ENCODE results near the gene IRF2.
"Not testable (repeated sequence)": the region's sequence is repeated elsewhere in the genome, so short reads cannot be mapped to it uniquely, and the experiment has no call there.

The IRF2 gene

DNA sequence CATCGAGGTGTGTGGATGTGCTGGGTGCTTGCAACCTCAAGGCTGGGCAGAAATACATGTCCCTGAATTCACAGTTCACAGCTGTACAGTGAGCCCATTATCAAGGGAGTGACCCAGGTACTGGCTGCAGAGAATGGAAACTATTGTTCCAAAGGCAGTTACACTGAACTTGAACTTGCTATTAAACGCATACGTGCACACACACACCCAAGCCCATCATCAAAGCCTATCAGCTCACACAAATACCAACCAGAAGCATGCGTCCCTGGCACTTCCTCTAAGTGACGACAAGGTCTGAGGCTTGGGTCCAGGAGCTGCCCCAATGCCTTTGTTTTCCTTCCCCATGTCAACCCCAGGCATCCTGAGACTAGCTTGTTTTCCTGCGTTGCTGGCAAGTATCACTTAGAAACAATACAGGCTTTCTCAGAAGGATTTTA, 88.6 kb downstream of the IRF2 start:
- no peak for DNase-seq

DNA sequence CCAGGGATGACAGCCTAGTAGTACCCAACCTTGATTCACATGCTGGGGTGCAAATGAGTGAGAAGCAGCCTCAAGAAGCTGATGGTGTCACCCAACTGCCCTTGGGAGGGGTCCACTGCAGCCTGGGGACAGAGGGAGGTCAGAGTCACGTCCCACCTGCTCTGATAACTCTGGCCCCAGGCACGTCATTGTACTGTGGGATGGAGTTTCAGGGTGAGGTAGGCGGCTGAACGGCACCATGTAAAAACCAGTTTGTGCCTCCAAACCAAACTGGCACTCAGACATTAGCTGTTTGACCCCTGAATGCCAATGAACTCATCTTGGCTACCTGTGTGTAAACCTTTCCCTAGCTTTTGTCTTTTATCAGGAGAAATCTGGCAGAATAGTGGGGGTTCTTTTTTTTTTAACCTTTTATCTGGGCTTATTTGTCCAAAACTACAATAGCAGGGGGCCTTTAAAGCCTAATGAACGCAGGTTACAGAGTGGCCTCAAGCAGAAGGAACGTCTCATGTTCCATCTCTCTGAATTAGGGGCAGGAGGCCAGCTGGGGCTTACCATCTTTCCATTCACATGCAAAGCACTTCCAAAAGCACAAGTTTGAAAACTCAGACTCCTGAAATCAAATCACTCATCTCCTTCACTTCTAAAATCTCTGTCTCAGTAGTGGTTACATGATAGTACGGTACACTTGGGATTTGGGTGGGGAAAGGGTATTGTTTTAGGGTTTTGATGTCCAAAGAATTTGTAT, 89.4 kb downstream of the IRF2 start:
- no peak for DNase-seq

DNA sequence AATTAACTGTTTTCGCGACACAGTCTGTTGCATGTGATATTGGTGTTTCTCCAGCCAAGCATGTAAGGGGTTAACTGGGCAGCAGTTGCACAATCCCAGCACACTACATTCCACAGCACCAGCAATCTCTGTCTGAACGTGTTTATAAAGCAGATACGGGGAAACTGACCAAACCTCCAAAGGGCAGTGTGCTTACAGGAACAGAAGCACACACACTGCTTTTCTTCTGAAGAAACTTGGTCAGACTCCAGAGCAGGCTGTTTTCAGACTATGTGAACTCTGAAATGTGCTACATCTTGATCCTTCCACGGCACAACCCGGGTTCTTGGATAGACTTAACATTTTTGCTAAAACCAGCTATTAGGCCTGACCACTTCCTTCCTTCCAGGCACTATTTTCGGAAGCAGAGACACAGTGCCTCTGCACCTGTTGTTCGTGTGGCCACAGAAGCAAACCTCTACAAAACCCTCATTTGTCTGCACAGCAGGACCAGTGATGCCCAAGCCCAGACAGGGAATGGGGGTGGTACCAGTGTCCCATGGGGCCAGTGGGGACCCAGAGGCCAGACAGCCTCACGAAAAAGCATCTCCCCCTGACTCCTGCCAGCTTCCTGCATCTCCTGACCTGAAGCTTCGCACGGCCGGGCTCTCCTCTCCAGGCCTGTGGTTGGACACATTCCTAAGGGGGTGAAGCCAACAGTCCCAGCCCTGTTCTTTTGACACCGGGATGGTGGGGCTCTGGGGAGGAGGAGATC, 90.1 kb downstream of the IRF2 start:
- DNase-seq = no peak

DNA sequence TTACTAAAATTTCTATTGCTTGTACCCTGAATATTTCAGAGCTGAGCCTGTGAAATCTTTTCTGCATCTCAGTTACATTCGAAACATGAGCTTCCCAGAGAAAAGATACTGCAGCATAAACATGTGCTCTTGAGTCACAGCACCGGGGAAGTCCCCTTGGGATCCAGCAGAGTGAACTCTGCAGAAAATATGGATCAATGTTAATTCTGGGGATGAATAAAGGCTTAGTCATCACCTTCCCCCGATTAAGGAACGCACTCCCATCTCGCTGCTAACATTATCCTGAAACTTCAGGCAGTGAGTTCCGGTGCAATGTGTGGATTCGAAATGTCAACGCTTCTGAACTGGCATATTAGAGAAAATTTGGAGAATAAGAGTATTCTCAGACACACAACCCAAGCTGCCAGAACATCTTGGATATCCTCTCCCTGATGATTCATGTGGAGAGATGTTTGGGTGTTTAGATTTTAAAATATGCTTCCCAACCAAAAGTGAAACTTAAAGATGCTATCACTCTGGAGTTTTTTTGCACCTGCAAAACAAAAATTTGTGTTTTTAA, 90.8 kb downstream of the IRF2 start:
- DNase-seq = no peak

DNA sequence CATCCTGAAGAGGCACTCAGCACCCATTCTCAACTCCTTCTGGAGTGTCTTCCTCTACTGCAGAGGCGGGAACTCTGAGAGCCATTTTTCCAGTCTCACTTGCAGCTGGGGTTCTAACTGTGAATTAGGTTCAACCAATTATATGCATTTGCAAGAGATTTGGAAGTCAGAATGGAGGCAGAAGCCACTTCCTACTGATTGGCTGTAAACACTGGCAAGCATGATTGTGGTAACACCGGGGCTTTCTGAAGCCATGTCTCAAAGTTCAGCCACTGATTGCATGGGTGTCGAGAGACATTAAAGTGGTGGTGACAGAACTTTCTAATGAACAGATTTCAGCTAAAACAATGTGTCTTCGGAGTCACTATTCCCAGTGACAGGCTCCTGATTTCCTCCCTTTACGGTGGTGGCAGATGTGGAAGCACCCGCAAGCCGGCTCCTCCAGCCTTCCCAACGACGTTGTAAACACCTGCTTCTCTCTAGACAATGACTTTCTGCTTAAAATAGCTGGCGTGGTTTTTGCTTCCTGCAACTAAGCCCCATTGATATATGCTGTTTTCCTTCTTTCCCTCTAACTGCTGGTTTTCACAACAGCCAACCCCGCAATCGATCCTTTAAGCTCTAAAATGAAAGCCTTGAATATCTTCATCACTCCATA, 92.0 kb downstream of the IRF2 start:
- no peak for DNase-seq

DNA sequence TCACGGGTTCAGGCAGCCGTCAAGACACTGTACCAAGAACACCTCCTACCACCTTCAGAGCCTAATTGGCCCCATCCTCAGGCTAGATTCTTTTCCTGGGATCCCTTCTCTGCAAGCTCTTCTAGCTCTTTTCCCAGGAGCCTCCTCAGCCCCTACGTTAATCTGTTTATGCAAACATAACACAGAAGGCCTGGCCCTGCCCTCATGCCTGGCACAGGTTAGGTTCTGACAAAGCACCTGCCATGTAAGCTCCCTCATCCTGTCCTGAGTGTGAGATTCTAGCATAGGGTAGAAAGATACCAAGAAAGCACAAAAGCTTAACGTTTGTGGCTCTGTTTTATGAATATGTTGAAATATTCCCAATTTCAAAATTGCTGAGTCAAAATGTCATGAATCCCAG, 93.6 kb downstream of the IRF2 start:
- DNase-seq = no peak

DNA sequence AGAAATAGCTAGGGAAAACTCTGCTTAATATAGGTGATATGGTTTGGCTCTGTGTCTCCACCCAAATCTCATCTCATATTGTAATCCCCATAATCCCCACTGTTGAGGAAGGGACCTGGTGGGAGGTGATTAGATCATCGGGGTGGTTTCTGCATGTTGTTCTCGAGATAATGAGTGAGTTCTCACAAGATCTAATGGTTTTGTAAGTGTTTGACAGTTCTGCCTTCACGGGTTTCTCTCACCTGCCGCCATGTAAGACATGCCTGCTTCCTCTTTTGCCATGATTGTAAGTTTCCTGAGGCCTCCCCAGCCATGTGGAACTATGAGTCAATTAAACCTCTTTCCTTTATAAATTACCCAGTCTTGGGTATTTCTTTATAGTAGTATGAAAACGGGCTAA, 94.1 kb downstream of the IRF2 start:
- not testable (repeated sequence) for DNase-seq

DNA sequence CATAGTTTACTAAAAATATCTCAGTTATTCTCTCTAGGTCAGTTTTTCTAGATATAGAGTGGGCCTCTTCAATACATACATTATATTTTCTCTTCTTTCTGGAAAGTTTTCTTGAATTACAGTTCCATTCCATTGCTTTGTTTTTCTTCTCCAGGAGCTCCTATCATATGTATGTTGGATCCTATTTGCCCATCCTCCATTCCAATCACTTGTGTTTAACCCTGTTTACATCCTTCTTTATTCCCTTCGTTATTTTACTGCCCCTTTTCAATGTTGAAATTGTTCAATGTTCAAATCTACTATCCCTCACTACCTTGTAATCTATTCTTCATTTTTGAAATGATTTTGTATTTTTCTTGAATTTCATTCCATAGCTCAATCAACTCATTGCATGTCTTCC, 97.4 kb downstream of the IRF2 start:
- no peak for DNase-seq

DNA sequence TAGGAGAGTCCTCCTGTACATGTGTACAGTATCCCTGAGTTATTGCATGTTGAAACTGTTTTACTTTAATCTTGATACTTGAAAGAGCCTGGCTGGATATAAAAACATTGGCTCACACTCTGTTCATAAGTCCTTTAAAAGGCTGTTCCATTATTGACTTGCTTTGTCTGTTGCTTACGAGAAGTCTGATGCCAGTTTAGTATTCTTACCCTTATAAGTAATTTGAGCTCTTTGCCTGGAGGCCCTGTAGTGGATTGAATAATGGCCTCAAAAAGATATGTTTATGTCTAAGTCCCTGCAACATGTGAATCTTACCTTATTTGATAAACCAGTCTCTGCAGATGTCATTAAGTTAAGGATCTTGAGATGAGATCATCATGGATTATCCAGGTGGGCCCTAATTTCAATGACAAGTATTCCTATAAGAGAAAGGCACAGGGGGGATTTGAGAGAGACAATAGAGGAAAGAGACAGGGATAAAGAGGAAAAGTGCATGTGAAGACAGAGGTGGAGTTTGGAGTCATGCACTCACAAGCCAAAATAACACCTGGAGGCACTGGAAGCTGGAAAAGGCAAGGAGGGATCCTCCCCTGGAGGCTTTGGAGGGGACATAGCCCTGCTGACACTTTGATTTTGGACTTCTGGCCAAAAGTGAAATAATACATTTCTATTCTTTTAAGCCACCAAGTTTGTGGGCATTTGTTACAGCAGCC, 98.1 kb downstream of the IRF2 start:
- no peak for DNase-seq

DNA sequence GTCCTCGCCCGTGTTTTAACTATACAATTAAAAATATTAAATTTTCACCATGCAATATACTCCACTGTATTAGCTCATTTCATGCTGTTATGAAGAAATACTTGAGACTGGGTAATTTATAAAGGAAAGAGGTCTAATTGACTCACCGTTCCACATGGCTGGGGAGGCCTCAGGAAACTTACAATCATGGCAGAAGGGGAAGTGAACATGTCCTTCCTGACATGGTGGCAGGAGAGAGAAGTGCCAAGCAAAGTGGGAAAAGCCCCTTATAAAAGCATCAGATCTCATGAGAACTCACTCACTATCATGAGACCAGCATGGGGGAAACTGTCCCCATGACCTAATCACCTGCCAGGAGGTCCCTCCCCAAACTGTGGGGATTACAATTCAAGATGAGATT, 98.7 kb downstream of the IRF2 start:
- not testable (repeated sequence) for DNase-seq

DNA sequence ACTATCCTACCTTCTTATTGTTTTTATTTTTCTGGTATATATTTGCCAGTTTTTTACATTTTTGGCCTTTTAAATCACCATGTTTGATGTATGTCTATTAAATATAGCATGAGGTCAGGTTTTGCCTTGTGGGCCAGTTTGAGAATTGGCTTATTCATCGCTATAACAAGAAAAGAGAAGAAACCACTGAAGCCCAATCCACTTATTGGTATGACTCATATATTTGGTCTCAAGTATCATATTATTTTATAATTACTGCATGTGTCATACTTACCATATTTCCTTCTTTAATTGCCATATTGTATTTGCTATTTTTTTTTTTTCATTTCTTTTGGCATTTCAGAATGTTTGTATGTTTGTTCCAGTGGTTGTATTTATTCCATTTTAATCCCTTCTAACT, 99.3 kb downstream of the IRF2 start:
- no peak for DNase-seq

DNA sequence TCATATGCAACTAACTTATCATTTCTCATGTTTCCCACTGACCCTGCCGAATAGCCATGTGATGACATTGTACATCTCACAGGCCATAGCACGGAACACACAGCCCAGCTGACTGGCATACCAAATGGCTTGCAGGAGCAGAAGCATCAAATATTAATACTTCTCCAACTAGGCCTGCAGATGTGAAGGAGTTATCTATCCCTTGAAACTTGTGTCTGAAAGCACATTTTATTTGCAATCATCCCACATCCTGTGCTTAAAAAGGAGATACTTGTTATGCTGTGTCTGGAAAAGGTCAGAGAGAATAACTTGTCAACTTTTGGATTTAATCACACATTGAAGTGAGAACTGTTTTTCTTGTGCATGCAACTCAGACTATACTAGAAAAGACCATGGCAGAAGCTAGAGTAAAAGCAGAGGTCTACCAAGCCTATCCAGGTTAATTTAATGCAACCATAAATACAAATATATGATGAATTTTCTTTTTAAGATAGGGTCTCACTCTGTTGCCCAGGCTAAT, 100.4 kb downstream of the IRF2 start:
- DNase-seq = no peak

DNA sequence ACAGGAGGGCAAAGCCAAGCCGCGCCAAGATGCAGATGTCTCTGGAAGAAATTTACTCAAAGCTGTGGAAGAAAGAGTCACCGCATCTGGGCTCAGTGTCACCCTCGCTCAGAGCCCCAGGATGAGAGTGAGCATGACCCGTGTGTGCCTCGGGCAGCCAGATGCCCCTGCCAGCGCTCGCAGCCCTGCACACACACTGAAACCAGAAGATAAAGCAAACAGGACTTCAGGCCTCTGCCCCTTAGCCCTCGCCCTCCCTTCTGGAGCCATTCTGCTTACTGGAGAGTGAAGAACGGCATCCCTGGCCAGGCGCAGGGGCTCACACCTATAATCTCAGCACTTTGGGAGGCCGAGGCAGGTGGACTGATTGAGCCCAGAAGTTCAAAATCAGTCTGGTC, 103.0 kb downstream of the IRF2 start:
- DNase-seq = no peak

DNA sequence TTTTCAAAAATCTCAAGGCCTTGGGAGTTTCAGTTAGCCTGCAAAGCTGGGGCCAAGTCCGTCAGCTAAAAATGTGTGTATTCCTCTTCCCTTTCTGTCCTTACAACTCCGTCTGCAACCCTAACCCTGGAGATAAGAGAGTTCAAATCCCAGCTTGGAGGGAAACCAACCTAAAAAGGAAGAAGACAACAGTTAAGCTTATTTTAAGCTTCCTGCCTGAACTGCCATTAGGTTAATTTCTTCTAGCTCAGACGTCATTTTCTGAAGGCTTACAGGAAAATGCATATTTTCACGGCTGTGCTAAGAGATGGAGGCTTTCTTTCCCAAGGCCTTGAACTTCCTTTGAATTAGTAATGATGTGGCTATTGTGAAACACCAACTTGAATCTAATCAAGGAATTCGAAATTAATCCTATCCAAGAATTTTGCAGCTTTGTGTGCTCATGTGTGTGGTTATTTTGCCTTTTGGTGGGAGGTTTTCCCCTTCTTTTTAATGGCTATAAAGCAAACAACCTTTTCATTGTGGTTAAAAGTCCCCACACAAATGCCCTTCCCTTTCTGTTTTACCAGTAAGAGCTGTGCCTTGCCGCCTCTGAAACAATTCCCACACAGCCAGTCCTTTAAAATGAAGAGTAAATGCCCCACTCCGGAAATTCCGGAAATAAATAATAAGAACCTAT, 103.5 kb downstream of the IRF2 start:
- no peak for DNase-seq

DNA sequence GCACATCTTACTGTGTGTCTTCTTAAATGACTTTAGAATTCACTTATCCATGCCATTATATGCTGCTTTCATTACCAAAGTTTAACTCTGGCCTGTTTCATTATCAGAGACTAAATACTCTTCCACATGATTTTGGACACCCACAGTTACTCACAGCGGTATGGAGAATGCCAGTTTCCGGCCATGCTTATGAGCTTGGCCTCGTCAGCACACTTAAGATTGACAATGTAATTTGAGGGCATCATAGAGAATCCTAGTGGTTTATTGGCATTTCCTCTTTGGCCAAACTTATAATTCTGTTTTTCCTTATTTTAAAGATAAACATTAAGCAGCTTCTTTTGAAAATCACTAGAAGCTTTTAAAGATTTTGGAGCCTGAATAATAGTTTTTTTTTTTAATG, 104.5 kb downstream of the IRF2 start:
- no peak for DNase-seq

DNA sequence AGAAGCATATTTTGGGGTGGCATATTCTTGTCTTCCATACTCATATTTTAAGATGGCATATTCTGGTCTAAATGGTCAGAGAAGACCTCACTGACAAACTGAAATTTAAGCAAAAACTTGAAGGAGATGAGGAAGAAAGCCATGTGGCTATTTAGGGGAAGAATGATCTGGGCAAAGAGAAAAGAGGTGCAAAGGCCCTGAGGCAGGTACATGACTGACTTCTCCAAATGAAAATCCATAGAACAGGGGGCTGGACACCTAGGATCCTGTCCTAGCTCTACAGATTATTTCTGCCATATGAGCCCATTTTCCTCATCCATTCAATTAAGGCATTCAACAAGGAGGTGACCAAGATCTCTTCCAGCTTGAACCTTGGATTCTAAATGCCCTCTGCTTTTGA, 105.6 kb downstream of the IRF2 start:
- DNase-seq = no peak

DNA sequence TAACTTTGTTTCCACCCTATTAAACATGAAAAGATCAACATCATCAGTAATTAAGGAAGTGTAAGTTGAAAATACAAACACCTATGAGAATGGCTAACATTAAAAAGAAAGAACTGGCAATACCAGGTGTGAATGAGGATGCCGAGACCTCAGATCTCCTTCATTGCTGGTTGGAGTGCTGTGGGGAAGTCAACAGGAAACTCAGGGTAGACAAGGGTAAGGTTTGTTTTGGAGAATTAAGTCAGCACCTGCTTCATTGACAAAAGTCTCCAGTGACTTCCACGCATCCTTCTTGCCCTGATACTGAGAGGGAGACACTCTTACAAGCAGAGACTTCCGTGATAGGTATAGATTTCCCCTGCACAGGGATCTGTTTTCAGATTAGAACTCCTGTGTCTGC, 106.1 kb downstream of the IRF2 start:
- no peak for DNase-seq

DNA sequence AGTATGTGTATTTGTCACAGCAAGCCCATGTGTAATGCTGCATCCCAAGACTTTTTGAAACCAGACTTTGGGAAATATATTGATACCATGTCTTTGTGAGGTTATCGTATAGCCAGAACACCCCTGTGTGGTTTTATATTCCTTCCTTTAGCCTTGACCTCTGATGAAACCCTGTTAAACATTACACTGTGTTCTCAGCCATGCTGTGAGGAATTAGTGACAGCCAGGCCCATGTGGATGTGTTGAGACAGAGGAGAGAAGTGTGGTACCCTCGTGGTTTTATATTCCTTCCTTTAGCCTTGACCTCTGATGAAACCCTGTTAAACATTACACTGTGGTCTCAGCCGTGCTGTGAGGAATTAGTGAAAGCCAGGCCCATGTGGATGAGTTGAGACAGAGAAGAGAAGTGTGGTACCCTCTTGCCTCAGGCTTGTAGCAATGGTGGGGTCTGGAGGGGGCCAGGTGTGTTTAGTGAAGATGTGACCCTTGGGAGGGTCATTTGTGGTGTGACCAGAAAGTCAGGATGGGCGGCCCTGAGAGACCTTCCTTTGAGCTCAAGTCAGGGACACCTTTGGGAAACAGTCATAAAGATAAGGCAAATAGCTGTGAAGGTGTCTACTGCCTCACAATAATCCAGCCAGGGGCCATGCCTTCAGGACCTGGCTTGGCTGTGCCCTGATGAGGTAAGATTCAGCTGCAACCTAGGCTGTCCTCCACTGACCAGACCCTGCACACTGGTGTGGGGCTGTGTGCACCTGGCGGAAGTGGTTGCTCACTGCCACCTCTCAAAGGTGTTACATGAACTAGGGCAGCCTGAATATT, 110.0 kb downstream of the IRF2 start:
- no peak for DNase-seq

DNA sequence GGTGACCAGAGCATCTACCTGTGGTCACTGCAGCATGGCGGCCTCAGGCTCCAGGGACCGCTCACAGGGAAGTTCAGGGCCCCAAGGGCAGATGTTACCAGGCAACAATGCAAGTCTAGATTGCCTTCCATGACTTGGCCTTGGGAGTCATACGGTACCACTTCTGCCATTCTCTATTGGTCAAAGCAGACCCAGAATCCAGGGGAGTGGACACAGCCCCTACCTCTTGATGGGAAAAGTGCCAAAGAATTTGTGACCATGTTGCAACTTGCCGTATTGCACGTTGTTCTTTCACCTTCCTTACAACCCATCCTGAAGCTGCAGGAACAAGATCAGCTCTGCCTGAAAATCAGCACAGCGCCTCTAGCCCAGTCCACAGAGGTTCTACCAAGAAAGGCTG, 111.1 kb downstream of the IRF2 start:
- no peak for DNase-seq

DNA sequence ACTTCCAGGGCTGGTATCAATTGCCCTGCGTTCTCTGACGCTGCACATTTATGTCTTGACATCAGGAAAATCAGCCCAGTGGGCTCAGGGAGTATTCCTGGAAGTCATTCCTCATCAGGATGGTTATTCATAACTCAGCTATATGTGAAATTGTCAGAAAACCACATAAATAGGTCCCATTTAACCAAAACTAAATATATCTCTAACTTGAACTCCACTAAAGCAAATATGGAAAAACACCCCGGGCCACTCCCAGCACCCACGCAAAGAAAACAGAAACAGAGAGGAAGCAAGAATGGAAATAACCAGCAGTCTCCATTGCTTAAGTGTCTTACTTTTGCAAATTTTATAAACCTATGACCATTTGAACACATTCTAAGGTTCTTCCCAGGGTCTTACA, 112.0 kb downstream of the IRF2 start:
- no peak for DNase-seq

DNA sequence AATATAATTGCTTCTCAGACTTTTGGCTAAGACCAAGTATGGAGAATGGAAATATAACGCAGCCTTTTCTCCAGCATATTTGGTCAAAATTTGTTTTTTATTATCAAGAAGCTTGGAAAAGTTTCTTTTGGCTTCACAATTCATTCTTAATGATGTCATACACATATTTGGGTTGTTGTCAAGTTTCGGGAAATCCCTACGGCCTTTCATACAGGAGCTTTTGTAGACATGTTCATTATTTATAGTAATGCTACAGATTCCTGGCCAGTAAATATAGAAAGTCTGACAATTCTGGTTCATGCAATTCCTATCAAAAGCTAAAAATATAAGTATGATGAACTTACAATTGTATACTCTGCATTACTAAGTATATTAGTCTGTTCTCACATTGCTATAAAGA, 112.9 kb downstream of the IRF2 start:
- DNase-seq = no peak
